Stimulated activated CD4-positive, alpha-beta T cell treated with anti-CD3 and anti-CD28 coated beads, Interleukin-15, amount 100 ng/mL, for 1 hour (primary cell): Measurements from ENCODE around the gene BEST3.

Experiments
- DNase-seq, 2 donors: peaks; one replicate each; pipeline ENCODE4 v3.0.0-alpha.2; 2020; ENCODE audit warnings: low read depth in 1 of 2, low spot score in 1 of 2

Gene BEST3

GRCh38 chr12:69698769-69699540 is at the start of gene BEST3:
BEST3 (minus strand) TSS chr12:69699303; CDS start chr12:69697798, 1,505 bp downstream.
- DNase-seq: no peak

- no peak for DNase-seq
Measured at GRCh38 chr12:69744109-69744508, 45.0 kb upstream of the BEST3 start.

GRCh38 chr12:69739287-69740191 is 40.4 kb upstream of the BEST3 start:
- DNase-seq: peak; percentile 22 to 32

- peak; percentile 85 to 95 for DNase-seq
Measured at GRCh38 chr12:69738351-69739286, 39.5 kb upstream of the BEST3 start, which contains the start of gene RAB3IP. RAB3IP (plus strand) TSS chr12:69738860; CDS start chr12:69755409, 16,549 bp downstream.

DNA sequence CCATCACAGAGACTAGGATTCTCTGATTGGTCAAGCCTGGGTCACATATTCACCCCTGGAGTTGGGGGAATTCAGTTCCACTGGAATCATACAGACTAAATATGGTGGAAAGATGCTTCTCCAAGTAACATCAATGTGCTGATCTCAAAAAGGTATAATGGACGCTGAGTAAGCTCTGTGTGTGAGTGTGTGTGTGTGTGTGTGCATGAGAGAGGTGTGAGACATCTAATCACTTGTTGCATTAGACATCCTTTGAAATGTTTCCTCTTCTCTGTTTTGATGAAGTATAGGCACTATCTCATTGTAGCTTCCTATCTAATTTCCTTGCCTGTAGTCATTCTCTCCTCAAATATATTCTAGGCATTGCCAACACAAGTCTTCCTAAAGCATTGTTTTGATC is 34.5 kb upstream of the BEST3 start:
- DNase-seq: no peak

- DNase-seq: no peak
Measured at GRCh38 chr12:69732088-69732487, 33.0 kb upstream of the BEST3 start.

DNA sequence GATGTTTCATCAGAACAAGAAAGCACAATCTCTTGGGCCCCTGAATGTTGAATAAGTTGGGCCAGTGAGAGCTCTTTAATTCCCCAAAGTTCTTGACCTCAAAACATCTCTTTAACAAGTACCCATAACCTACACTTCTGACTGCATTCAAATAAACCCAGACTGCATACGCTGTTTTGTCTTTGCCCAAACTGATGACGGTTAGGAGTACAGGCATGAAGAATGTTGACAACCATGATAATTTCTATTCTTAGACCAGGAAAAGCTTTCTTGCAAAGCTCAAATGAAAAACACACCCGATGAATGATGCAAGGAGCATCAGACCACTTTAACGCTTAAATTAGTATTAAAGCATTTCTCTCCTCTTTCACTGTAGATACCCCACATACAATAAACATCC is 27.8 kb upstream of the BEST3 start:
- DNase-seq: no peak

DNA sequence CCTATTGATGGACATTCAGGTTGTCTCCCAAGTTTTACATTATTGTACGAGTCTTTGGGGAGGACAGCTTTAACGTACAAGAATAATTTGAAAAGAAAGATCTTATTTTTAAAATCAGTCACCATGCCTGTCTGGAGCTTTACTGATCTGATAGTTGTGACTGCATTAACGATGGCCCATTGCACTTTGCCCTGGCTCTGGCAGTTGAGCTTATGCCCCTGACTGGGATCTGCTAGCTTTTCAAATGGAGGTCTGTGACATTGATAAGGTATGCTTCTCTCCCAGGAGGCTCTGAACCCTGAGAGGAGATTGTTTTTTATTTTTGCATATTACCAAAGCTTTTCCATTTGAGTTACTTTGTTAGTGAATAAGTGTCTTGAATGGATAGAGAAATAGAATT is 21.6 kb upstream of the BEST3 start:
- DNase-seq: no peak

DNA sequence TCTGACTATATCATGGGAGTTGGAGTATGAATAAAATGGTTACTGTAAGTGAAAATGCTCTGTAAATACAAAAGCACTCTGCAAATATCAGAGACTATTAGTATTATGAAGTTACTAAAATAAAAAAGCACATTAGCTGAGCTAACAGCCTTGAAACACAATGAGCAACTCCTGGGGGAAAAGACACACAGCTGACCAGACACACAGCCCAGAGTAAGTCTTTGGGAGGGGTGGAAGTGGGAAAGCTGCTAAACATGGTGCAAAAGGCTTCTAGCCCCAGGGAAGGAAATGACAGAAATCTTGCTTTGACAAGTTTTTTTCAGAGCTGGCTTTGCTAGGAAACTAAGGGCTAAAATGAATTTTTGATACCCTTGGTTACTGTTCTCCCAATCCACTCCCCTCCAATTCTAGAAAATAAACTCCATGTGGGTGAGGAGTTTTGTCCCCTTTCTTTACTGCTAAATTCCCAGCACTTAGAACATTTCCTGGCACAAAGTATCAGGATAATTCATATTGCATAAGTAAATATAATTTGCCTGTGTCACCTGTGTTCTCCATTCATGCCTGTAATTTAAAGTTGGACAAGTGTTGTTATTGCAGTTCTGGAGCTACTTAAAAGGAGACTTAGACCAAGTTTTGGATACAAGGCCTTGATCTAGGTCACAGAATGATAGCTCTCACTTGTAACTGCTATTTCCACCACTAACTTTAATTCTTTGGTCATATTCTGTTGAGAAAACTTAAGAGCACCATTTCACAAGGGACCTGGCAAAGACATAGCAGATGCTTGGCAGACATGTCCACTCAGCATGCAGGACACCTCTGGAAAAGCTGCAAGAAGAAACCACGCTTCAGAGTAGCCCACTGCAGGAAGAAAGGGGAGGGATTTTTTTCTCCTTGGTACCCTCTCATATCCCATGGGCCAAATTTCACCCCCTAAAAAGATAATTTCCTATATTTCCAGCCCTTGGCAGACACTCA is 20.5 kb upstream of the BEST3 start:
- no peak for DNase-seq

DNA sequence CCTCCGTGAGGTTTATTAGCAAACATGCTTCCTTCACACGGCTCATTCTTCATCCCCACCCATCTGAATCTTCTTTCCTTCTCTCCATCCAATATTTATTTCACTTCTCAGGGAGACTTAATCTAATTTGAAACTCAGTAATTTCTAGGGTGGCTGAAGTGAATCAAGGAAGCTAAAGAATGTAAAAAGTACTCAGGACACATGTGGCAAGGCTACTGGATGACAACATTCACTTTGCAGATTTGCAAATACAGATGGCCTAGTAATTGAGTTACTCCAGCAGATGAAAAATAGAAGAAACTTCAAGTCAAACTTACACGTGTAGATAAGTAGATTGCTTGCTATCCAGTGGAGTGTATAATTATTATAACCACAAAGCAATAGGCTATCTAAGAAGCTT is 15.4 kb upstream of the BEST3 start:
- DNase-seq: no peak

GRCh38 chr12:69712826-69713225 is 13.7 kb upstream of the BEST3 start:
- no peak for DNase-seq

DNA sequence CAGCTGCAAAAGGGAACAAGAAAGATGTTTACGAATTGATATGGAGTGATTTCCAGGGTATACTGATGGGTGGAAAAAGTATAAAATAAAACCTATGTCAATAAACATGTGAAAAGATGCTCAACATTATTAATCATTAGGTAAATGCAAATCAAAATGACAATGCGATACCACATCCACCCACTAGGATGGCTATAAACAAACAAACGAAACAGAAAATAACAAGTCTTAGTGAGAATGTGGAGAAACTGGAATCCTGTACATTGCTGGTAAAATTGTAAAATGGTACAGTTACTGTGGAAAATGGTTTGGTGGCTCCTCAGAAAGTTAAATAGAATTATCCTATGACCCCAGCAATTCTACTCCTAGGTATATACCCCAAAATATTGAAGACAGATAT is 9.5 kb upstream of the BEST3 start:
- no peak for DNase-seq

DNA sequence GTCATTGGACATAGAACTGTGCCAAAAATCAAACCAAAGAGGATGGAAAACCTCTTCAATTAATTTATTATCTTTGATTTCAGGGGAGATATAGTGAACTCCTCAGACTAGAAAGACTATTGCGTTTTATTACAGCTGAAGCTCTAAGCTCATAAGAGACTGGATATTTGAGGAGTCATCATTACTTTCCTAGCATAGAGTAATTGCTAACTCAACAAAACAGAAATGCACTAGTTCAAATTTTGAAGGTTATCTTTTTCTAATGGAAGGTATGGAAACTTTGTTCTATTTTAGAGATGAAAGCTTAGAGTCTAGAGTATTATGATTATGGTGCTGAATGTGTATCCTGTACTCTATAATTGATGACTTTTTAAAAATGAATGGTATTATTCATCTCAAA is 5.3 kb upstream of the BEST3 start:
- DNase-seq: no peak

GRCh38 chr12:69703146-69703642 is 4.1 kb upstream of the BEST3 start:
- DNase-seq: no peak

- no peak for DNase-seq
Measured at GRCh38 chr12:69701826-69702225, 2.7 kb upstream of the BEST3 start.

DNA sequence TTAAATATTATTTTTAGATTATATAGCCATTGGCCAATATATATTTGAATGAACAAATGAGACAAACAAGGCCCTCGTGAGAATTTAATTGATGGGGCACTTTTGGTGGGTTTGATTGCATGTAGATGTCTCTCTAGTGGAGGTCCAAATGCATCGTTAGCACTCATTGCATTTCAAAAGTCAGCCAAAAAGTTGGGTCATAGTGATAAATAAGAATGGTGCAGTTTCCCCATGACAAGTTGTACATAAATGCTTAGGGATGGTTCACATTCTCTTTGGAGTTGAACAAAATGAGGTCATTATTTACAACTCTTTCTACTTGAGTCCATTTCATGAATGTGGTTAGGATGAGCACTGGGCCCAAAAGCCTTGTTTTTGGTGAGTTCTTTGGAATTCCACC is 1.0 kb downstream of the BEST3 start:
- DNase-seq: no peak

DNA sequence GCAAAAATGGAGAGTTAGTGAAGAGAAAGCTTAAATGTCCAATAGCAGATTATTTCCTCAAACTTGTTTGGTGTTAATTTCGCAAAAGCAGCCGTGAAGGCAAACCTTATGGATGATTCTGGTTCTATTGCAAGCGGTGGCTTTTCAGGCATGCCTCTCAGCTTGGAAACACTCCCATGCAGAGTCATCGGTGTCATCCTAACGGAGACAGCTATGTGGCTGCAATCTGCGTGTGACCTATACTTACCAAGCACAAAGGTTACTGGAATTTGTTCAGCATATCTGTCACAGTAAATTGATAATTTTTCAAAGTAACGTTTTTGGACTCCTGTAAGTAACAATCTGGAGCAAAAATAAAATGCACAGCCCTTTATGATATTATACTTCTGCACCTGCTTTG is 5.0 kb downstream of the BEST3 start:
- no peak for DNase-seq

DNA sequence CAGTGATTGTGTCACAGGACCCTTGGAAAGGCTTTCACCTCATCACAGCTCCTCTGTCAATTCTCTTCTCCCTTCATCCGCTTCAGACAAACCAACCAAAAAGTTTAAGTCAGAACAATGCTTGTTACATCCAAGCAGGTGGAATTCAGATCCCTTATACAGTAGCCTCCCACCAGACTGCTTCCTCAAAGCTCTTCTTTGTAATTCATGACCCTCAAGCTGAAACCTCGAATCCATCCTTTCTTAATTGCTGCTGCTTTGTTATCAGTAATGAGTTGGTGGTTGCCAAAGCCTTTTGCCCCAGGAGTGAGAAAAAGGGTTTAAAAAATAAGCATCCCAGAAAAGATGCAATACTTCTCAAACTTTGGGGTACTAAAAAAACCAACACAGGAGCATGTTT is 9.5 kb downstream of the BEST3 start:
- no peak for DNase-seq
